GDM1 (cell line): ENCODE data around the gene FA2H.

ENCODE experiments used
- DNase-seq: peaks from one replicate; lab custom pipeline; 2025; lab: John Stamatoyannopoulos, UW

The FA2H gene

DNA sequence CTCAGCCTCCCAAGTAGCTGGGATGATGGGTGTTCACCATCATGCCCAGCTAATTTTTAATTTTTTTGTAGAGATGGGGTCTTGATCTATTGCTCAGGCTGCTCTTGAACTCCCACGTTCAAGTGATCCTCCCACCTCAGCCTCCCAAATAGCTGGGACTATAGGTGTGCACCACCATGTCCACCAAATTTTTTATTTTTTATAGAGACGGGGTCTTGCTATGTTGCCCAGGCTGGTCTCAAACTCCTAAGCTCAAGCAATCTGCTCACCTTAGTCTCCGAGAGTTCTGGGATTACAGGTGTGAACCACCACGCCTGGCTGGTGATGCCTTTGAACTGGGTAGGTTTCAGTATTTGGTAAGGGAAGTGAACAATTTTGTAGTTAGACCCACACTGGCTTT, 30.1 kb downstream of the FA2H start:
- no peak for DNase-seq

DNA sequence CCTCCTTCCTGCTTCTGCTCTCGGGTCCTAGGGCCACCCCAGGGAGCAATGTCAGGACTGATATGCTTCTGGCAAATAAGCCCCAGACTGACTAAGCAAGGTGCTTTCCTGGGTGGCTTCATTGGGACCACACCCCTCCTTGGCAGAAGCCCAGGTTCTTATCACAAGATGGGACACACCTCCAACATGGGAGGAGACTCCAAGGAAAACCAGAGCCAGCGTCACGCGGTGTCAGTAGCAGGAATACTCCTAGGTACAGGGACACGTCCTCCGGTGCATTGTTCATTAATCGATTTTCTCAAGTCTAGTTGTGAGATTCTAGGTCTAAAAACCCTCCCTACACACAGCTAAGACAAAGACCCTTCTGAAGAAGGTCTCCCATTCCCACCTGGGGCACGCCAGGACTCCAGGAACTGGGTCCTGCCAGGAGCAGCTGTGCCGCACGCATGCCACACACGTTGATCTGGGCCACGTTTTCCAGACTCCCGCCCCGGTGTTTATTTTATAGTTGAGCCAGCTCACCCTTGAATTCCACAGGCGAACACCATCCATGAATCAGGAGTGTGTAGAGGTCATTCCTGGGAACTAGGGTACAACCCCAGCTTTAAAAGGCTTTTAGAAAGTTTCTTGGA, 30.8 kb downstream of the FA2H start:
- DNase-seq: no peak

DNA sequence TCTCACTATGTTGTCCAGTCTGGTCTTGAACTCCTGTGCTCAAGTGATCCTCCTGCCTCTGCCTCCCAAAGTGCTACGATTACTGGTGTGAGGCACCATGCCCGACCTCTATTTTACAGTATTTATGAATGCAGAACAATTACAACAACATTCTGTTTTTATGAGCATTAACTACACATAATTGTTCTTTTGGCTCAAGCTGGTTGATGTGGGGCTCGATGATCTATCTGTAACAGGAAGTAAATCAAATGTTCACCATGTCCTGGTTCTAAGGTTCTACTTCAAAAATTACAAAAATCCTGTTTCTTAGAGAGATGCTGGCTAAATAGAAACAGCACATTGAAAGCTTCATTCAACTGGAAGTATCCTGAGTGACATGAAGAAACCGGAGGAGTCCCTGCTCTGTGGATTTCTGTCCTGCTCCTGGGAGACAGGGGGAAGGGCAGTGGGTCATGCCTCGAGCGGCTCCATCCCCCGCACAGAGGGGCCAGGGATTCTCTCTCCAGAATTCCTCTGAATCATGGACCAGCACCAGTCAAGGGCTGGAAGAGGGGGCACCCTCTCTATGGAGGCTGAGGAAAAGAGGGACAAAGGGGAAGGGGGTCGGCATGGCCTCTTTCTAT, 31.5 kb downstream of the FA2H start:
- DNase-seq: no peak

DNA sequence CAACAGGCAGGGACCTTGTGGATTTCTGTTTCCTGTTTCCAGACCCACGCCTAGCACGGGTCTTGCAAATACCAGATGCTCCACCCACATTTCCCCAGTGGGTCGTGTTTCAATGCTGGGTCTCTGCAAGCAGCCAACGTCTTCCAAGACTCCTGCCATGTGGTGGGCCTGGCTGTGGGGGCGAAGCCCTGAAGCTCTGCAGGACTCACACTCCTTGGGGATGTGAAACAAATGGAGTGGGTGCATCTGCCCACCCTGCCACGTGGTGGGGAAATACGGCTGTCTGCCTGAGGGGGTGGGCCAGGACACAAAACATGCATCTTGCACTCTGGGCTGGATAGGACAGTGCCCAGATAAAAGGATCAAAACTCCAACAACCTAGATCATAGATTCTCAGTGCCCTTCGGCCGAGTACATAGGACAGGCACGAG, 32.6 kb downstream of the FA2H start:
- peak; percentile 2 for DNase-seq

DNA sequence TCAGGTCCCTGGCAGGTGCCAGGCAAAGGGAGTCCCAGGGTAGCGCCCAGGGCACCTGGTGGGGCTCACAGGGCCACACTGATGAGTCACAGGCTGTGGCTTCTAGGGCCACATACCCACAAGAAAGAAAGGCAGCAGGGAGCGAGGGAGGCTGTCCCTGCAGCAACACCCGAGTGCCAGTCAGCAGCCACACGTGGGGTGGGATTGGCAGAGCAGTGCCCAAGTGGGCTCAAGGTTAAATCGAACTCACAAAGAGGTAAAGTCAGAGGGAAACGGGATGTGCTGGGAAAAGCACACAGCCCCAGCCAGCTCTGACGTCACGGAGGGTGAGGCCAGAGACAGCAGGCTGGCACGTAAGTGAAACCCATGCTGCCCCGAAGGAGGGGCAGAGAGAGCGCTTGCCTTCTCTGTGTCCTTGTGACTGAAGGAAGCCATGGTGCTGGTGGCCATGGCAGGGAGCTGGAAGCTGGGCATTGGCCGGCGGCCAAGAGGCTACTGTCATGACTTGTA, 33.8 kb downstream of the FA2H start:
- DNase-seq: no peak

DNA sequence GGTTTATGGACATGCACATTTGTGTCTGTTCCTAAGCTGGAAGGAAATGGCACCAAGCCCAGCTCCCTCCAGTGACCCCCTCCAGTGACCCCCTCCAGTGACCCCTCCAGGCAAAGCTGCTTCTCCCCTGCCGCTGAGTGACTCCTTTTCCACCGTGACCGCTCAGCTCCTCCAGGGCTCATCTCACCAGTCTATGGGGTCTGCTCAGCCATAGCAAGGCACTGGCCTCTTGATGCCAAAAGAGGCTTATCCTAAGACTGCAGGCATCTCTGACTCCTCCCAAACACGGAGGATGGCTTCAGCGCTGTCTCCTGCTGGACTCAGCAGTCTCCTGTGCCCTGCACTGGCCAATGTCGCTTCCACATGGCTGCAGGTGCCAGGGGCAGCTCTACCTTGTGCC, 35.3 kb downstream of the FA2H start:
- DNase-seq: no peak

DNA sequence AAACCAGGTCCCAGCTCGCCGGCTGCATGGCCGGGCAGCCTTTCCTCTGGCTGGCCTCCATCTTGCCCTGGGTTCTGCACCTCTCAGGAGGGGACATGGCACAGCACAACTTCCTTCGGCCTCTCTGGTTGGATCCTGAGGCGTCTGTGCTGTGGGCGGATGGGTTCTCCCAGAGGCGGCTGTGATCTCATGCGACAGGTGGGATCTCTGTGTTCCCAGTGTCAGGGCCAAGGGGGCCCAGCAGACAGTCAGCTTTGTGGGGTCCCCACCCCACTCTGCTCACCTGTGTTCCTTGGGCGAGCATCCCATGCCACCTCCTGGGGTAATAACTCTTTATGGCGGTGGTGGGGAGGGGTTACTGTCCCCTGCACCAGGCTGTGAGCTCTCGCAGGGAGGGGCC, 35.8 kb downstream of the FA2H start:
- DNase-seq: no peak

DNA sequence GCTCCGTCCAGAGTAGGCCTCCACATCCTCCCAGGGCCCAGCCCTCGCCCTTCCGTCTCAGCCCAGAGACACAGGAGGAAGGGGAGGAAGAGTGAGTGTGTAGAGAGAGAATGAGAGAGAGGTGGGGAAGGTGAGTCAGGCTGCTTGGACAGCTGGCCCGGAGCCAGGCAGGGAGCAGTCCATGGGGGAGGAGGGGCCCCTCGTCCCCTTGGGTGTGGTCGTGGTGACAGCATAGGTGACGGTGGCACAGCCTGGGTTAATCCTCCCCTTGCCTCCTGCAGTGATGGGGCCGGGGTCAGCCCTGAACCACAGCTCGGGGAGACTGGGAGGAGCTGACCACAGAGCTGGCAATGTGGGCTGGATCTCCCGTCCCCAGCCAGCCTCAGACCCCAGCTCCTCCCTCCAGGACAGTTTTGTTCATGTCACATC, 36.5 kb downstream of the FA2H start:
- DNase-seq: no peak

DNA sequence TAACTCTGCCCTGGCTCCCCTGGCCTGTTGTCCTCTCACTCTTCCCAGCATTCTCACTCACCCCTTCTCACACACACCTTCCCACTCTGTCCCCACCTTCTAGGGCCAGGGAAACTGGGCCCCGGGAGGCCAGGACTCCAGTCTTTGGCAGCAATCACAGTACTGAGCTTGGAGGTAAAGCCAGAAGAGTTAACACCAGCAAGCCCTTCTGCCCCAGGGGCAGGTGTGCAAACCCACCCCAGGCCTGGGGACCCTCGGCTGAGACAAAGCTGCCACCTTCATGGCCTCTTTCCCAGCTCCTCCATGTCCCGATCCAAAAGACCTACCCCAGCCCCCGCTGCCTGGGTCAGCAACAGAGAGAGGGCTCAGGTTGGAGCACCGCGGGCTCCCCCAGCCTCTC, 37.1 kb downstream of the FA2H start:
- no peak for DNase-seq

DNA sequence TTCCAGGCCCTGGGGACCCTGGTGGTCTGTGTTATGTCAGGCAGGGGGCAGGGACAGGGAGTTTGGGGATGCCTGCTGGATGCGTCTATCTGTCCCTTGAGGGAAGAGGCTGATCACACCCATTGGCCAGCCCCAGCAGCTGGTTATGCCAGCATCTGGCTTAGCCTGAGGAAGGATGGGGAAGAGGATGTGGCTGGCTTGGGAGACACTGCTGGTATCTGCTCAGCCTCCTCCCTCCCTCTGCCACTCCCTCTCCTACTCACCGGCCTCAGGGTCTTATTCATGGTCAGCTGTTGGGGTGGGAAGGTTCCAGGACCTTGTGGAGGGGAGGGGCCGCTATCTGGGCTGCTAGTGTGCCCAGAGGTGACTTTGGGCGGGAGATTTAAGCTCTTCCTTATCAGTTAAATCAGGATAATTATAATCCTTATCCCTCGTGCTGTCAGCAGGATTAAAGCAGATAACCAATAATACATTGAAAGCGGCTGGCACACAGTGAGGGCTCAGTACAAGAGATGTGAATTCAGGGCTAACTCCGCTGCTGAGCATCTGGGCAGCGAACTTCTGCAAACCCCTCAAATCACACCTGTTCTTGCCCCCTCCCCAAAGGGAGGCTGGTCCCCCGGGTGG, 38.0 kb downstream of the FA2H start:
- peak; percentile 6 for DNase-seq

DNA sequence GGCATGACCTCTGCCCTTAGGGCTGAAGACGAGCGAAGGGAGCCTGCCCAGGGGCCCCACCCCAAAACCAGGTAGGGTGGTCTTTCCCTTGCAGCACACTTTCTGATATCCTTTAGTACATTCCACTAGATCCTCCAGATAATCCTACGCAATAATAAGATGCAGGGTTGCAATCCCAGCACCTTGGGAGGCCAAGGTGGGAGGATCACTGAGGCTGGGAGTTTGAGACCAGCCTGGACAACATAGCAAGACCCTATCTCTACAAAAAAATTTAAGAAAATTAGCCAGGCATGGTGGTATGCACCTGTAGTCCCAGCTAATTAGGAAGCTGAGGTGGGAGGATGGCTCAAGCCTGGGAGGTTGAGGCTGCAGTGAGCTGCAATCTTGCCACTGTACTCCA, 39.1 kb downstream of the FA2H start:
- DNase-seq: no peak

DNA sequence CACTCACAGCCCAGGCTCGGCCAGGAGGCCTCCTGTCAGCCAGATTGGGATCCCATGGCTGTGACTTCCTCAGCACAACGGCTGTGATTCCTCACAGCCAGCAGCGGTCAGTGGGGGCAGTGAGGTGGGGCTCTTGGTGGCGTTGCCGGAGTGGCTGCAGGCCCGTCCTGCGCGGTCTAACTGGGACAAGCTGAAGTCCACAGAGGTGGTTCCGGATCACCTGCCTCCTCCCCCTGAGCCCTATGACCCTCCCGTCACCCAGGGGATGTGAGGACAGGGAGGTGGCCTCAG, 39.5 kb downstream of the FA2H start:
- DNase-seq: no peak

DNA sequence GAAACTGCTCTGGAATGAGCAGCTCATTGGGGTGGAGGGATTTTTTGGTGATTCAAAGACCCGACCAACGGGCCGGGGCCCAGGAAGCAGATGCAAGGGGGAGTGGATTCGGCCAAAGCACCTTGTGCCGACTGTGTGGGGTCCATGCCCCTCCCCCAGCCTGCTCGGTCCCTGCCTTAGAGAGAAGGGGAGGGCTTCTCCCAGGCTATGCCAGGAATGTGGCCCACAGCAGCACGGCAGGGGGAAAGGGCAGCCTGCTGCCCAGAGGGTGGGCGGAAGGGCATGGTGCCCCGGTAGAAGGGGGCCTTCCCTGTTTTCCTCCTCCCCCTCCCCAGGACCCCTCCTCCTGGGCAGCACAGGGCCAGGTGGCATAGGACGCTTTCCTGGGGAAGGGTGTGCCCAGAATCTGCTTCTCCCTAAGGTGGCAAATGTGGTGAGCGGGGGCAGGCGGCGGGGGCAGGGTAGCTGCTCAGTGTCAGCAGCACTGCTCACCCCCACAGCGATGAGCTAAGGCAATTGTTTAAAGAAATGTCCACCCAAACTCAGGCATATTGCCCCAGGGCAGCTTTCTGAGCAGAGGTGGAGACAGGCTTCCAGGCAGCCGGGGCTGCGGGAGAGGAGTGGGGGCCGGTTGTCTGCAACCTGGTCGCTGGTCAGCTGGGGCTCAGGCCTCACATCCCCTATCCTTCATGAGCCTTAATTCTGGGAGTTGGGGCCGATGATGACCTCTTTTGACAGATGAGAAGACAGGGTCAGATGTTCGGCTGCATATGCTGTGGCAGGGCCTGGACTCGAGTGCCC, 40.1 kb downstream of the FA2H start:
- no peak for DNase-seq

DNA sequence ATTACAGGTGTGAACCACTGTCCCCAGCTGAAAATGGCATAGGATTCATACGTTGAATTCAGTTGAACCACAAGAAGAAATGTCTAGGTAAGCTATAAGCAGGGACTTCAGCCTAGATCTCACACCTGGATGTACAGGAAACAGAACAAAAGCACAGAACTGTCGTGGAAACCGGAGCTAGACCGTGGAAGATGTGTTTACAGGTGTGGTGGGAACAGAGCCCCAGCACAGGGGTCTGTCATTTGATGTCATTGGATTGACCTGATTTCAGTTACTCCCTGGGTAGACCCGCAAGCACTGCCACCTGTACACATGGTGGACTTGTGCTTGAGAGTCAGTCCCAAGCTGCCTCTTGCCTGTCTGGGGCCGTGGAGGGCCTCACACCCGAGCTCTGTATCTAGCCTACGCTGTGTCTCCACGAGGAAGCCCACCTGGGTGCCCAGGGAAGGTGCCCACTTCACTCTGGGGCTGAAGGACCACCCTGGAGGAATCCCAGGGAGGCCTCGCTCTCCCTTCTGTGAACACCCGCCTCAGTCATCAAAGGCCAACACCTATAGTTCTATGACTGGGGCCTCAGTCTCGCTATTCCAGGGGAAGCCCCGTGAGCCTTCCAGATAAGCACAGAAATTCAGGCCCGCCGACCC, 41.8 kb downstream of the FA2H start:
- no peak for DNase-seq

DNA sequence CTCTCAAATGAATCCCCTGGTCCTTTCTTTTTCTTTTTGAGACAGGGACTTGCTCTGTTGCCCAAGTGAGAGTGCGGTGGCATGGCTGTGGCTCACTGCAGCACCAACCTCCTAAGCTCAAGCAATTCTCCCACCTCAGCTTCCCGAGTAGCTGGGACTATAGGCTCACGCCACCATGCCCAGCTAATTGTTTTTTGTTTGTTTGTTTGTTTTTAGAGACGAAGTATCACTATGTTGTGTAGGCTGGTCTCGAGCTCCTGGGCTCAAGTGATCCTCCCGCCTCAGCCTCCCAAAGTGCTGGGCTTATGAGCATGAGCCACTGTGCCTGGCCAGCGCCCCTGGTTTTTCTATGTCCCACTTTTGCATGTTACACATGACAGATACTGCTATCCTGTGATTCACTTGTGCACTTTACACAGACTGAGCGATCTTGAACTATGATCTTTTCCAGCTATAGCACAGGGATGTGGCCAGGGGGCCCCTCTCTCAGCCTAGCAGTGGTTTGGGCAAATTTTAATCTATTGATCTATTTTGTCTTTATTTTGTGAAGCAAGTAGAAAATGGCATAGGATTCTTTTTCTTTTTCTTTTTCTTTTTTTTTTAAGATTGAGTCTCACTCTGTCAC, 42.7 kb downstream of the FA2H start:
- DNase-seq: no peak

DNA sequence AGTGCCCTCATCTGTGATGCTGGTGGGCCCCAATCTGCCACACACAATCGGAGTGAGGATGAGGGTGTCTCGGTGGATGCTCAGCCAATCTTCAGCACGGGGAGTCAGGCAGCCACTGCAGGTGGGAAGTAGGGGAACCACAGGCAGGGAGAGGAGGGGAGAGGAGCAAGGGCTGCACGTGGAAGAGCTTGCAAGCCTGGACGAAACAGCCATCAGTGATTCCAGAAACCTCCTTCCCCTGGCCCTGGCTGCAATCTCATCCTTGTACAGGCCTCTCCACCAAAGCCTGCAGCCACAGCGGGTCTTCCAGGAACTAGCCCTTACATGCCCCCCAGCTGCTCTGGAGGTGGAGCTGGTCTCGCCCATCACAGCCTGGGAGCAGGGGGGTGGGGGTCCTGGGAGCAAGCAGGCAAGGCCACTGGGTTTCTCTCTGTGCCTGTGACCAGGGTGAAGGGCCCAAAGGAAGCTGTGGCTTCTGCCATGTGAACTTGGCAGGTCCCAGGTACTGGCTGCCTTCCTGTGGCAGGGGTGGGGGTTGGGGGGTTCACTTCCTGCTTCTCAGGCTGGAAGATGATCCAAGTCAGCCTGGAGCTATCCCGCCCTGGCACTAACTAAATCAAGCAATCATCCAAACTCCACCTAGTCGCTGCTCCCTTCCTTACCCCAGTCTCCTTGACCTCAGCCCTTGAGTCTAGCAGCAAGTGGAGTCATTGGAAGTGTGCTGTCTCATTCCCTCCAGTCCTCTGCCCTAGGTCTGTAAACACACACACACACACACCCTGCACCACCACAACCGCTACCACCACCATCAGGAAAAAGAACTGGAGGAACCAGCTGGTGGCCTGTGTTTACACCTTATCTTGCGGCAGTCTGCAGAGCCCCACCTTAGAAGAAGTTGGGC, 44.6 kb downstream of the FA2H start:
- peak; percentile 48 for DNase-seq

DNA sequence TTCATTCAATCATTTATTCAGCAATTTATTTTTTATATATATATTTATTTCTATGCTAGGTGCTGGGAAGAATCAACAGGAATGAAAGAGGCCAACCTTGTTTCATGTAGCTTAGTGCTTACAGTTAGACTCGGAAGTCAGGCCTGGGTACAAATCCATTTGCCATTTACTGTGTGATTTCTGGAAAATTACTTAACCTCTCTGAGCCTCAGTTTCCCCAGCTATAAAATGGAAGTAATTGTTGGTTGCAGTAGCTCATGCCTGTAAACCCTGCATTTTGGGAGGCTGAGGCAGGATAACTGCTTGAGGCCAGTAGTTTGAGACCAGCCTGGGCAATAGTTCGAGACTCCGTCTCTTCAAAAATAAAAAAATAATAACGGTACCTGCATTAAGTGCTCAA, 46.7 kb downstream of the FA2H start:
- no peak for DNase-seq

DNA sequence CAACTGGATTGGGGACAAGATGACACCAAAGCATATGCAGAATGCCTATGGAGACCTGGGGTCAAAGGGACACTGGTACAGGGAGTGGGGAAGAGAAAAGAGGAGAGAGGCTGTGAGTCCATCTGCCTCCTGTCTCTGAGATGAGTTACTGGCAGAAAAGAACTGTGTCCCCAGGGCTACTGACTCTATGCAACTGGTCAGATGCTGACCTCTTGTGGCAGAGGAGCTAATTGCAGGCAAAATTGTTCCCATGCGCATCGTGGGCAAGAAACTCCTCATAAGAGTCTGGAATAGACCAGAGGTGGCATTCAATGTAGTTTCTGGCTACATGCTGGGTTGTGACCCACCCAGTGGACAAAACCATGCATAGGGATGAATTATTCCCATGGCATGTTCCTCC, 47.9 kb downstream of the FA2H start:
- no peak for DNase-seq

DNA sequence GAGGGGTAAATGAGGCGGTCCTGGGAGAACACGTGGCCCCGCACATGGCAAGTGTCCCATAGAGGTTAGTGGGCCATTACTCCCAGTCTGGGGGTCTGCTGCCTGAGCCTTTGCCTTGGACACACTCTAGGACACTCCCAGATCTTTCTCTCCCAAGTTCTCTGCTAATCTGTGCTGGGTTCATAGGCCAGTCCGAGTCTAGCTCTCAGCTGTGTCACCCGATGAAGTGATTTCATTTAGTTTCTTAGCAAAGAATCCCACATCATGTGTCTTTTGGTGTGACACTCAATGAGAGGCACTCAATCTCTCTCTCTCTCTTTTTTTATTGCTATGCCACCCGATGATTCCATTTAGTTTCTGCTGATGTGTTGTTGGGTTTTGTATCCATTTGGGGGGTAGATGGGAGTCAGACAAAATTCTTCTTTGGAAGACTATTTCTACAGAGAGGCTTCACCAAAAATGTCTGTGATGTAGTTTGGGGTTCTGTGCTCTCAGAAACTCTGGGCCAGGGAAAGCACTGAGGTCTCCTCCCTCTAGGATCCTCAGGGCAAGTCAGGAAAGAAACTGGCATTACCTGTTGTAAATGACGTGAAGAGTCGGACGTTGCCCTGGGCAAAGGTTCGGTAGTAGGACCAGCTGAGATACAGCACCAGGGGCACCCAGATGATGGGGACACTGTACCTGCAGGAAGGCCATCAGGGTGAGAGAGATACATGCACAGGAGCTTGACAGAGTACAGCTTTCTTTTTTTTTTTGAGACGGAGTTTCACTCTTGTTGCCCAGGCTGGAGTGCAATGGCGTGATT, 48.8 kb downstream of the FA2H start:
- DNase-seq: no peak
